ENCODE measurements around the gene GPBAR1. TPM values are rescaled to one million over a fixed set of nuclear protein-coding genes. Genes with fewer than 3 reads are reported as not detected.

The GPBAR1 gene, protein sequence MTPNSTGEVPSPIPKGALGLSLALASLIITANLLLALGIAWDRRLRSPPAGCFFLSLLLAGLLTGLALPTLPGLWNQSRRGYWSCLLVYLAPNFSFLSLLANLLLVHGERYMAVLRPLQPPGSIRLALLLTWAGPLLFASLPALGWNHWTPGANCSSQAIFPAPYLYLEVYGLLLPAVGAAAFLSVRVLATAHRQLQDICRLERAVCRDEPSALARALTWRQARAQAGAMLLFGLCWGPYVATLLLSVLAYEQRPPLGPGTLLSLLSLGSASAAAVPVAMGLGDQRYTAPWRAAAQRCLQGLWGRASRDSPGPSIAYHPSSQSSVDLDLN
- total RNA-seq = not detected

DNA sequence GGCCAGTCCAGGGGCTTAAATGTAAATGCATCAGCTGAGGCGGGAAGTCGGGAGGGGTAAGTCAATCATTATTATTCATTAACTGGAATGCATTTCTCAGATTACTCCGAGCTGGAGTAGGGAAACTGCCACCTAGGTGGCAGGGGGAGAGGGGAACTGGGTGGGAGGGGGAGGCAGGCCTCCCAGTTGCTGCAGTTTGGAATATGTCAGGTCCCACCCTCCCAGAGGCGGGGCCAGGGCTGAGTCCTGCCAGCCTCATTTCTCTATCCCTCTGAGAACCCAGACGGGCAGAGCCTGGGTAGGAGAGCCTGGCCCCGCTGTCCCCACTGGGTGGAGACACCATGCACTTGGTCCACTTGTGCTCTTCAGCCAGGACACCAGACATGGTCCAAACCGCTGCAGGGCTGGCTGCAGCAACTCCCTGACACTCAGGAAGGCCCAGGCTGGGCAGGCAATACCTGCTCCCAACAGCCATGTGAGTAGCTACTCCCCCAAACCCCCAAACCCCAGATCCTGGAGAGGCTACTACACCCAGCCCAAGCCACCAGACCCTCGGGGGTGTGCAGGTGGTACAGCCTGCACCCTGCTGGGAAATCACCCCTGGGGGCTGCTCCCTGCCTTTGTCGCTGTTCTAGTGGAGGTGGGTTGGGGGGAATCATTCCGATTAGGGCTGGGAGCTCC, at the start of gene GPBAR1:
TSS of gene GPBAR1 (plus strand) at position 274 of the 681 bp plus-strand sequence. CDS start 1,710 bp downstream, outside the sequence.

DNA sequence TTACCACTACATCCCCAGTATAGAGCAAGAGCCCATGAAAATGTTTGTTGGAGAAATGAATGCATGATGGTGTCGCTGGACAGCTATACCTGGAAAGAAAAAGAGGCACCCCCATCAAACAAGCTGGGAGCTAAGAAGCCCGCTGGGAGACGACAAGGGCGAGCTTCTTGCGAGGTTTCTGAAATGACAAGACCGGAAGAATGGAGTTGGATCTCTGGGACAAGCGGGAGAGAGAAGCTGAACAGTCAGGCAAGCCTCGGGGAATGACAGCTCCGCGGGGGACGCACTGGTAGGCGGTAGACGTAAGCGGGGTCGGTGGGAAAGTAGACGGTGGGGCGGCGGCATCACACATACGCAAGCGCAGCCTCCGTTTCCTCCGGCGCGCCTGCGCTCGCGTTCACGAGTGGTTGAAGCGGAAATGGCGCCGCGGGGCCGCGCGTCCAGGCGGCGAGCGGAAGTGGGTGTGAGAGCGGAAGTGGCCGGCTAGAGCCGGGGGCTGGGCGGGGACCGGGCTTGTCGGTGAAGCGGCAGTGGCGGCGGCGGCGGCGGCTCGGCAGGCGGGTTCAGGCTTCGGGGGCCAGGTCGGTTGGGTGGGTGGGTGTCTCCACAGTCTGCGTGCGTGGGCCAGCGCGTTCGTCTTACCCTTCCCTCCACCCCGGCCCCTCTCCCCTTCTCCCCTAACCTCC, 44.0 kb upstream of the GPBAR1 start, which contains the start of gene ARPC2:
TSS of gene ARPC2 (plus strand) at position 516 of the 686 bp plus-strand sequence. CDS start 282 bp downstream, outside the sequence.

GRCh38 chr2:218269900-218270720, 9.3 kb downstream of the GPBAR1 start, which contains the start of the genes AAMP and PNKD:
TSS of gene AAMP (minus strand) at chr2:218270137. CDS start at chr2:218270086, 51 bp downstream.
TSS of gene PNKD (plus strand) at chr2:218270519. CDS start at chr2:218270536, 17 bp downstream.

GRCh38 chr2:218292048-218293014, 31.5 kb downstream of the GPBAR1 start, which contains the start of gene TMBIM1:
TSS of gene TMBIM1 (minus strand) at chr2:218292503. CDS start at chr2:218282141, 10,362 bp downstream.

Other genes starting within 250 kb of the GPBAR1 start
- 0.23 TPM for gene RUFY4, start 191.8 kb upstream of the GPBAR1 start, total RNA-seq
- 0.23 TPM for gene CXCR2, start 135.0 kb upstream of the GPBAR1 start, total RNA-seq
- gene CXCR1, start 94.1 kb upstream of the GPBAR1 start, total RNA-seq = not detected
- 164 TPM for gene ARPC2, start 43.8 kb upstream of the GPBAR1 start, total RNA-seq
- gene AAMP, start 9.1 kb downstream of the GPBAR1 start, total RNA-seq = 95.5 TPM
- gene PNKD, start 9.5 kb downstream of the GPBAR1 start, total RNA-seq = 20.3 TPM
- gene TMBIM1, start 31.5 kb downstream of the GPBAR1 start, total RNA-seq = 15.7 TPM
- gene CATIP, start 95.8 kb downstream of the GPBAR1 start, total RNA-seq = 3.0 TPM
- 3.5 TPM for gene SLC11A1, start 121.3 kb downstream of the GPBAR1 start, total RNA-seq
- 18.7 TPM for gene CTDSP1, start 138.9 kb downstream of the GPBAR1 start, total RNA-seq
- not detected for gene VIL1, start 158.1 kb downstream of the GPBAR1 start, total RNA-seq

All from diencephalon (tissue), 1 donor.